Muscle of leg (tissue), 11 donors: ENCODE results near the gene PRKD1. TPM values are rescaled to one million over a fixed set of nuclear protein-coding genes. Genes with fewer than 3 reads are reported as not detected.

ENCODE experiments used
- DNase-seq: peaks from one replicate; pipeline ENCODE4 v3.0.0; 2013
- H3K27ac ChIP-seq: one replicate; pipeline ENCODE4 v1.5.1; 2013; ENCODE audit warnings: mild to moderate bottlenecking, low read length, control low read depth
- H3K27me3 ChIP-seq: one replicate; pipeline ENCODE4 v1.6.1; 2013; ENCODE audit warnings: low read length; ENCODE audit not compliant: control insufficient read depth, insufficient read depth
- H3K36me3 ChIP-seq: one replicate; pipeline ENCODE4 v1.6.1; 2013; ENCODE audit warnings: low read length; ENCODE audit not compliant: control insufficient read depth, insufficient read depth
- H3K4me1 ChIP-seq: one replicate; pipeline ENCODE4 v1.6.1; 2013; ENCODE audit warnings: low read length; ENCODE audit not compliant: control insufficient read depth, insufficient read depth
- H3K4me3 ChIP-seq: one replicate; pipeline ENCODE4 v1.5.1; 2013; ENCODE audit warnings: low read length, control low read depth
- H3K9me3 ChIP-seq: replicated peaks from 2 replicates; pipeline ENCODE4 v1.6.1; 2013; ENCODE audit warnings: low read depth, low read length; ENCODE audit not compliant: control insufficient read depth
- WGBS: methylation state at CpG from one replicate; pipeline ENCODE4 v1.1.5; 2013; ENCODE audit warnings: missing lambda C conversion rate; ENCODE audit not compliant: insufficient coverage; 5-methylcytosine and 5-hydroxymethylcytosine counted together
- polyA plus RNA-seq, 8 donors: library from polyadenylated mRNA; unstranded; fragments of 120-200 nt; gene quantifications; one replicate each; pipeline versions ENCODE4 v1.2.1 to v1.2.3, GENCODE V29; 2013; ENCODE audit warnings: inconsistent platforms in 1 of 8, low replicate concordance in 1 of 8; ENCODE audit not compliant: insufficient read length in 8 of 8, insufficient read depth in 1 of 8
- total RNA-seq: library from RNA; stranded (reverse); fragments of 120-200 nt; gene quantifications from one replicate; pipeline ENCODE4 v1.2.4, GENCODE V29; 2013

The PRKD1 gene
- total and polyA plus RNA-seq, 9 donors = 14.0 to 31.2 (median 22.4) TPM

DNA sequence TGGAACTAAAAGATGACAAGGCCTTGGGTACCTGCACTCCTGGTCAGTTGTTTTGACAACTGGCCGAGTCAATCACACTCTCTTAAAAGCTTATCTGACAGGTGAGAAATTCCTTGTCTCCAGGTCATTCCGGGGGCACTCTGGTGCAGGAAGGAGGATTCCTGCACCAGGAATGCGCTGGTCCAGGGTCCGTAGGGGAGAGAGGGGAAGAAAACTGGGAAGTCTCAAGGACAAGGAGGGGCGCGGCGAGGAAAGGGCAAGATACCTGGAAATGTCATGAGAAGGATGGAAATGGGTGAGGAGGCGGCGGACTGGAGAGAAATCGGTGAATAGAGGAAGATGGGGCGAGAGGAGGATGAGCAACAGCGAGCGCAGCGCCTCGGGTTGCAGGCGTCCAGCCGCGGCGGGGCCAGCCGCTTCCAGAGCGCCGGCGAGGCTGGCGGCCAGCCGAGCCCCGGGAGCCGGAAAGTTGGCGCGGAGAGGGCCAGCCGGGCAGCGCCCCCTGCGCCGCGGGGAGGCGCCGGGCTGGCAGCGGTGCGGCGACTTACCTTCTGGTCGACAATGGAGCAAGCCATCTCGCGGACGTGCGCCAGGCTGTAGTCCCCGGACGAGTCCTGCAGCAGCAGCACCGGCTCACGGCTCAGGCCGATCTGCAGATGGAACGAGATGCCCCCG is 809 bp downstream of the PRKD1 start:
- H3K9me3 ChIP-seq = no peaks in the 10 kb centered on the region
- H3K36me3 ChIP-seq = no peaks in the 10 kb centered on the region
- under 1% methylated on average over 51 of the region's 51 CpGs for WGBS
- no peaks in the 10 kb centered on the region for H3K27me3 ChIP-seq
- H3K4me1 ChIP-seq = peaks cover 19% of the 10 kb centered on the region
- H3K4me3 ChIP-seq = peak overlapping the region; percentile 68
- peak overlapping the region; percentile 59 for H3K27ac ChIP-seq
- peak; percentile 64 for DNase-seq

- no CpG with 5 or more reads among the region's 8 CpGs for WGBS
- DNase-seq = peak; percentile 9
These were observed 1.4 kb downstream of the PRKD1 start for GRCh38 chr14:29926228-29926627.

DNA sequence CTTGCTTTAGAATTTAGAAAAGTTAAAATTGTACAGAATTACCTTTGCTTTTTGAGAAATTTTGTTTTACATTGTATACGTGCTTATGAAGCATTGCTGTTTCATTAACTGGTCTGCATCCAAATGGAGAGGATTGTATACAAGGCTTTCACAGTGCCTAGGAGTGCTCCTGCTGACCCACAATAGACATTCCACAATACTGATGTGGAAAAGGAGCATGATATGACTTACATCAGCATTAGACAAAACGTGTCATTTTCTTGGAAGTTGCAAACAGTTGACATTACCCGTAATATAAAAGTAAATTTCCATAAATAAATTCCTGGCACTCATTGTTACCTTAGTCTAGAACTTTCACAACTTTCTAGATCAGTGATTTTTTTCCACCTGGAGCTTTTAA is 1.9 kb downstream of the PRKD1 start:
- H3K4me1 ChIP-seq = peaks cover 19% of the 10 kb centered on the region
- no CpG with 5 or more reads among the region's 3 CpGs for WGBS
- DNase-seq = no peak
- peak overlapping the region; percentile 68 for H3K4me3 ChIP-seq
- H3K36me3 ChIP-seq = no peaks in the 10 kb centered on the region
- no peaks in the 10 kb centered on the region for H3K9me3 ChIP-seq
- no peak overlapping the region for H3K27ac ChIP-seq
- no peaks in the 10 kb centered on the region for H3K27me3 ChIP-seq

More at GRCh38 chr14:29926228-29926627, 1.4 kb downstream of the PRKD1 start:
- Histone ChIP-seq H3K4me3 (peak overlapping the region; percentile 68), H3K9me3 (no peaks in the 10 kb centered on the region), H3K27ac (no peak overlapping the region), H3K27me3 (no peaks in the 10 kb centered on the region), H3K36me3 (no peaks in the 10 kb centered on the region), H3K4me1 (peaks cover 19% of the 10 kb centered on the region)

GRCh38 chr14:29925101-29925722 is 2.4 kb downstream of the PRKD1 start:
- Histone ChIP-seq H3K27ac (no peak overlapping the region), H3K4me1 (peaks cover 19% of the 10 kb centered on the region), H3K4me3 (no peak overlapping the region), H3K9me3 (no peaks in the 10 kb centered on the region), H3K27me3 (no peaks in the 10 kb centered on the region), H3K36me3 (no peaks in the 10 kb centered on the region)
- DNase-seq = peak; percentile 16
- WGBS = 72% methylated on average over 3 of the region's 5 CpGs

- no peaks in the 10 kb centered on the region for H3K4me1 ChIP-seq
- no peaks in the 10 kb centered on the region for H3K27me3 ChIP-seq
- WGBS = 100% methylated on average over 2 of the region's 2 CpGs
These were observed 7.8 kb downstream of the PRKD1 start for GRCh38 chr14:29919845-29920244.

GRCh38 chr14:29918981-29919380 is 8.7 kb downstream of the PRKD1 start:
- Histone ChIP-seq H3K9me3 (no peaks in the 10 kb centered on the region), H3K4me1 (no peaks in the 10 kb centered on the region), H3K27ac (no peak overlapping the region), H3K27me3 (no peaks in the 10 kb centered on the region), H3K4me3 (no peak overlapping the region), H3K36me3 (no peaks in the 10 kb centered on the region)
- DNase-seq = peak; percentile 30
- WGBS = no CpG with 5 or more reads among the region's 2 CpGs

More at GRCh38 chr14:29919845-29920244, 7.8 kb downstream of the PRKD1 start:
- H3K36me3 ChIP-seq = no peaks in the 10 kb centered on the region
- DNase-seq = no peak
- no peak overlapping the region for H3K4me3 ChIP-seq
- H3K27ac ChIP-seq = no peak overlapping the region
- no peaks in the 10 kb centered on the region for H3K9me3 ChIP-seq

DNA sequence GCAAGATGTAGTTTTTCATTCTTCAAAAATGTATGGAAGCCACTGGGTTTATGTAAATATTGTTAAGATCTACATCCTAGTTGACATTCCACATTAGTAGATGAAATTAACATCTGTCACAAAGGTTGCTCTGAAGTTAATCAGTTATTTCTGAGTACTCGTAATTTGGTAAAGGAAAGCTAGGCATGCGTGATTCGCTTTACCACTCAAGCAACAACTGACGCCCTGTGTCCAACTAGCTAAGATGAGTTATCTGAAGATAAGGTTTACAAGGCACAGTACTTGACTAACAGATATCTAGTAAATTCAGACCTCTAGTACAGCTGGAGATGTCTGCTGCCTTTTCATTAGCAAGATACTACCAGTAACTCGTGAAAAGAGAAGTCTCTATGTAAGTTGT is 14.1 kb downstream of the PRKD1 start:
- H3K36me3 ChIP-seq = no peaks in the 10 kb centered on the region
- no peak overlapping the region for H3K27ac ChIP-seq
- no peaks in the 10 kb centered on the region for H3K9me3 ChIP-seq
- no peaks in the 10 kb centered on the region for H3K4me1 ChIP-seq
- H3K4me3 ChIP-seq = no peak overlapping the region
- H3K27me3 ChIP-seq = no peaks in the 10 kb centered on the region
- no peak for DNase-seq
- WGBS = no CpG with 5 or more reads among the region's 5 CpGs

GRCh38 chr14:29911810-29912209 is 15.8 kb downstream of the PRKD1 start:
- WGBS = 43% methylated on average over 2 of the region's 3 CpGs
- DNase-seq = peak; percentile 16
- Histone ChIP-seq H3K27me3 (no peaks in the 10 kb centered on the region), H3K4me1 (no peaks in the 10 kb centered on the region), H3K27ac (no peak overlapping the region), H3K36me3 (no peaks in the 10 kb centered on the region), H3K4me3 (no peak overlapping the region), H3K9me3 (no peaks in the 10 kb centered on the region)

DNA sequence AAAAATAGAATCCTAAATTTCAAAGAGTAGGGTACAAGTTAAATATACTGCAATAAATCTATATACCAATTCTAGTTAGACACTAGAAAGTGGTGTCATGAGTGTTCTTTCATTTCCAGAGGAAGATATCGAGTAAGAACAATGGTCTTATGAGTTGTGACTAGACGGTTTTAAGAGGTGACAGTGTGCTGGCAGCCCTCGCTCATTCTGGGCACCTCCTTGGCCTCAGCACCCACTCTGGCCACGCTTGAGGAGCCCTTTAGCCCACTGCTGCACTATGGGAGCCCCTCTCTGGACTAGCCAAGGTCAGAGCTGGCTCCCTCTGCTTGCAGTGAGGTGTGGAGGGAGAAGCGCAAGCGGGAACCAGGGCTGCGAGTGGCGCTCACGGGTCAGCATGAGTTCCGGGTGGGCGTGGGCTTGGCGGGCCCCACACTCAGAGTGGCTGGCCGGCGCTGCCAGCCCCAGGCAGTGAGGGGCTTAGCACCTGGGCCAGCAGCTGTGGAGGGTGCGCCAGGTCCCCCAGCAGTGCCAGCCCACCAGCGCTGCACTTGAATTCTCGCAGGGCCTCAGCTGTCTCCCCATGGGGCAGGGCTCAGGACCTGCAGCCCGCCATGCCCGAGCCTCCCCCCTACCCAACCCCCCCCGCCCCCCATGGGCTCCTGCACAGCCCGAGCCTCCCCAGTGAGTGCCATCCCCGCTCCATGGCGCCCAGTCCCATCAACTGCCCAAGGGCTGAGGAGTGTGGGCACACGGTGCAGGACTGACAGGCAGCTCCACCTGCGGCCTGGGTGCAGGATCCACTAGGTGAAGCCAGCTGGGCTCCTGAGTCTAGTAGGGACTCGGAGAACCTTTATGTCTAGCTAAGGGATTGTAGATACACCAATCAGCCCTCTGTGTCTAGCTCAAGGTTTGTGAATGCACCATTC is 18.7 kb downstream of the PRKD1 start:
- Histone ChIP-seq H3K27me3 (no peaks in the 10 kb centered on the region), H3K4me1 (no peaks in the 10 kb centered on the region), H3K9me3 (no peaks in the 10 kb centered on the region), H3K36me3 (no peaks in the 10 kb centered on the region), H3K4me3 (no peak overlapping the region), H3K27ac (no peak overlapping the region)
- no peak for DNase-seq
- 96% methylated on average over 20 of the region's 26 CpGs for WGBS
